ENCODE results near the gene COL18A1. TPM values are rescaled to one million over a fixed set of nuclear protein-coding genes. Genes with fewer than 3 reads are reported as not detected.

Gene COL18A1
- total RNA-seq, 1 donor from 2014 or later, result 174 TPM

- DNase-seq, result no peak
Observed at GRCh38 chr21:45480701-45481500, 75.9 kb downstream of the COL18A1 start.

- no peak for DNase-seq
Observed at GRCh38 chr21:45481566-45481965, 76.6 kb downstream of the COL18A1 start.

DNA sequence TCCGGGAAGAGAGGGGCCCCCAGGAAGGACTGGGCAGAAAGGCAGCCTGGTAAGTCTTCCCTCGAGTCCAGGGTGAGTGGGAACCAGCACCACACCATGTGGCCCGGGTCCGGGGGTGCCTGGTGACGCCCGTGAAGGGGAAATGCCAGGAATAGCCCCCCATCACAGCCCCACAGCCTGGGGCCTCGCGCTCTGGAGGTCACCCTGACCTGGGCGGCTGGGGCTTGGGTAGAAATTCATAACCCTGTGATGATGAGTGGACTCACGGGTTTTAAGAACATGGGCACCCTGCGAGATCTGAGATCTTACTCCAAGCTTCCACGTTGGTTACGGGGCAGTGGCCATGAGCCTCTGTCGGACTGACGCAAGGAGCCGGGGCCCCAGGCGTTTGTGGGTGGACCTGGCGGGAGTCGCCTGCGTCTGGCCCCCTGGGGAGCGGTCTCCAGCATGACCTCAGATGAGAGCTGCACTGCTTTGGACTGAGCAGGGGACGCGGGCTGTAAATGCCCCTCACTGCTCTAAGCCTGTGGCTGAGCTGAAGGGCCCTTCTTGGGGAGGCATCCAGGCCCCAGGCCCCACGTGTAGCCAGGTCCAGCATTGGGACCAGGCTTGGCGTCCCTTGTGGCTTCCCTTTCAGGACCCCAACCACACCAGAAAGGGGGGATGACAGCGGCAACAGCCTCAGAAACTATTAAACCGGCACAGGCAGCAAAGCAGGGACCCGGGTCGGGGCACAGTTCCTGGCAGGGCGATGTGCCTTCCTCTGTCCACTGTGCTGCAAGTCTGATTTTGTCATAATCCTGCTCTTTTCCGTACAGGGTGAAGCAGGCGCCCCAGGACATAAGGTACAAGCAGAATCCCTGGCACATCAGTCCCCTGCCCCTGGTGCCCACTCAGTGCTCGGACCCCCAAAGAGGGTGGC, 77.3 kb downstream of the COL18A1 start:
- no peak for DNase-seq

- no peak for DNase-seq
Observed at GRCh38 chr21:45482899-45483821, 78.2 kb downstream of the COL18A1 start.

- no peak for DNase-seq
Observed at GRCh38 chr21:45484318-45484717, 79.4 kb downstream of the COL18A1 start.

GRCh38 chr21:45485686-45486442, 80.9 kb downstream of the COL18A1 start:
- no peak for DNase-seq

DNA sequence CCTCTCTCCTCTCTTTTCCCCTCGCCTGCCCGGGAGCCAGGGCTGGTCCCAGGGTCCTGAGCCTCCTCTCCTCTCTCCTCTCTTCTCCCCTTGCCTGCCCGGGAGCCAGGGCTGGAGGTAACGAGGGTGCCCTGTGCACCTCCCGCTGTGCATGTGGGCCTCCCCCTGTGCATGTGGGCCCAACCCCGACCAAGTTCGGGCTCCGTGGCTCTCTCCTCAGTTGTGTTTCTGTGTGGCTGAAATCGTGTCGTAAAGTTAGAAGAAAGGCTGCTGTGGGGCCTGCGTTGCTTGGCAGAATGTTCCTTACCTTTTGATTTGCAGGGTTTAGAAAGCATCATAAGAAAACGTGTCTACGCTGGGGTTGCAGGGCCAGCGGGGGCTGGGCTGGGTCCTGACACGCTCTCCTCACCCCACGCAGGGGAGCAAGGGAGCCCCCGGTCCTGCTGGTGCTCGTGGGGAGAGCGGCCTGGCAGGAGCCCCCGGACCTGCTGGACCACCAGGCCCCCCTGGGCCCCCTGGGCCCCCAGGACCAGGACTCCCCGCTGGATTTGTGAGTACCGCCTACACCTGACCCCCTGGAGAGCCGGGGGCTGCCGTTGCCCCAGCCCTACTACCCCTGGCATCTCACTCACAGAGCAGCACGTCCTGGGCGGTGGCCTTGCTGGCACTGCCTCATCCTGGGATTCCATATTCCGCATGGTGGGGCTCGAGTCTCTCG, 81.6 kb downstream of the COL18A1 start:
- DNase-seq, result no peak

DNA sequence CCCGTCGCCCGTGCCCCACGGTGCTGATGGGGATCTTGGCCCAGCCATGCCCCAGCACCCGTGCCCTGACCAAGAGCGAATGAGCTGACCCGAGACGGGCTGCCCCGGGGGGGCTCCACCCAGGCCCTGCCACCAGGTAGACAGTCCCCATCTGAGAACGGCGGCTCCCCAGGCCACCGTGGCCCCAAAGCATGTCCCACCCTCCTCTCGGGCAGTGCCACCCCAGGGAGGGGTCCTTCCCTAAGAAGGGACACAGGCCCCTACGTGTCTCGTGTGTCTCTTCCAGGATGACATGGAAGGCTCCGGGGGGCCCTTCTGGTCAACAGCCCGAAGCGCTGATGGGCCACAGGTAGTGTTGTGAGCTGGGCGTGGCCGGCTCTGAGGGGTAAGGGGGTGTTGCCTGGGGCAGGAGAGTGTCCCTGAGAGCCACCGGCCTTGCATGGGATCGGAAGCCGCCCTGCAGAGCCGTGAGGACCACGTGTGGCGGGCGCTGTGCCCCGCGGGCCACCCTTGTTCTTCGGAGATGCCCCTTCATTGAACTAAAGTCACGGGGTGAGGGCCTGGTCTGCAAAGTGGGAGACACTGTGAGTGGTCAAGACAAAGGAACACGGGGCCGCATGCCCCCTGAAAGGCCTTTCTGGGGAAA, 82.3 kb downstream of the COL18A1 start:
- no peak for DNase-seq

GRCh38 chr21:45487891-45488600, 83.1 kb downstream of the COL18A1 start:
- DNase-seq, result no peak

DNA sequence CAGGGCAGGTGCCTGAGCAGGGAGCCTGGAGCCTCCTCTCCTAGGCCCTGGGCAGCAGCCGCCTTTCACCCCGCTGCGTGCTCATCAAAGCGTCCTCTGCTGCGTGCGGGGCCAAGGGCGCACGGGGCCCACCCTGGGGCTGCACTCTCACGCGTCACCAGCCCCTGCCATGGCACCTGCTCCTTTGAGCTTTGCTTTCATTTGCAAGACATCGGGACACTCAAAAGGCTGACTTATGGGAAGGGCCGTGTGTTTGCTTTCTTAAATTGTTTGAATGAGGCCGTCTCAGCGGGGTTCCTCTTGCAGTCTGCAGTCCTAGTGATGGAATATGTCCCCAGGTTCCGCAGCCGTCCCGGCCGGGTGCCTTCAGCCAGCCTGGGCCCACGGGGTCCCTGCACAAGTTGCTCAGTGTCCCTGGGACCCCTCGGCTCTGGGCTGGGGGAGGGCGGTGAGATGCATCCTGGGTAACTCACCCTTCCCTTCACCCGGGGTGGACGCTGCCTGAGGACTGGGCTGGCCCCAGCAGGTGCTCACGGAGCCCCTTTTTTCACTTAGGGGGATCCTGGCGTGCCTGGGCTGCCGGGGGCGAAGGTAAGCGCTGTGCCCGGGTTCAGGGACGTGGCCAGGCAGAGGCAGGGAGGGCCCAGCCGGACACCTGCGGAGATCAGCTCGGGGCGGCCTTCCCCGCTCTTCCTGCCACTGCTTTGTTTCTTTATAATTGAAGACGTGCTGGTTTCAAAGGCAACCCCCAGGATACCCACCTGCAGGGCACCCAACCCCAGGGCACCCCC, 84.2 kb downstream of the COL18A1 start:
- DNase-seq, result no peak

- DNase-seq, result no peak
Observed at GRCh38 chr21:45489722-45489982, 84.7 kb downstream of the COL18A1 start.

DNA sequence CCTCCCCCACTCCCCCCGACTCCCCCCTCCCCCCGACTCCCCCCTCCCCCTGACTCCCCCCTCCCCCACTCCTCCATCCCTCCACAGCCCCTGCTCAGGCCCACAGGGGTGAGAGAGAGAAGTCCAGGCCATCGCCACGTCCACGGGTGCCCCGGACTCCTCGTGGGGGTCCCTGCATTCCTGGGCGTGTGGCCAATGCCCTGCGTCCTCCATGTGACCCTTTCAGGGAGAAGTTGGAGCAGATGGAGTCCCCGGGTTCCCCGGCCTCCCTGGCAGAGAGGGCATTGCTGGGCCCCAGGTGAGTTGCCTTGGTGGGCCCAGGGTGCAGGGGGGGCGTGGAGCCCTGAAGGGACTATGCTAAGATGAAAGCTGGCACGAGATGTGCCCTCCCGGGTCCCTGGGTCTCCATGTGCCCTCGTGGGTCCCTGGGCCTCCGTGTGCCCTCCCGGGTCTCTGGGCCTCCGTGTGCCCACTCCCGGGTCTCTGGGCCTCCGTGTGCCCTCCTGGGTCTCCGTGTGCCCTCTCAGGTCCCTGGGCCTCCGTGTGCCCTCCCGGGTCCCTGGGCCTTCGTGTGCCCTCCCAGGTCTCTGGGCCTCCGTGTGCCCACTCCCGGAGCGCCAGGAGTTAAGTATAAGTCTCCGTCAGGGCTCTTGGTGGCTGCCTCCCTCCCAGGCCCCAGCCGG, 85.2 kb downstream of the COL18A1 start:
- no peak for DNase-seq

DNA sequence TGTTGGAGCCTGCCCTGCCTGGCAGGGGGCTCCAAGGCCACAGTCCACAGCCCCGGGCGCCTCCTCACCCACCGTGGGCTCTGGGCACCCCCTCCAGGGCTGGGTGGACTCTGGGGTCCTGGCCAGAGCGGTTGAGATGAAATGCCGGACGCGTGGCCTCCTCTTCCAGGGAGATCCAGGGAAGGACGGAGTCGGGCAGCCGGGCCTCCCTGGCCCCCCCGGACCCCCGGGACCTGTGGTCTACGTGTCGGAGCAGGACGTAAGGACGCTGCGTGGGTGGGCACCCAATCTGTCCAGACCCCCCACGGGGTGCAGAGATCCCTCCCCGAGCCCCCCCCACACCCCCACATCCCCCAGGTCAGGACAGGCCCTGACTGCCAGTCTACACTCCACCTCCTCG, 86.1 kb downstream of the COL18A1 start:
- DNase-seq, result no peak

DNA sequence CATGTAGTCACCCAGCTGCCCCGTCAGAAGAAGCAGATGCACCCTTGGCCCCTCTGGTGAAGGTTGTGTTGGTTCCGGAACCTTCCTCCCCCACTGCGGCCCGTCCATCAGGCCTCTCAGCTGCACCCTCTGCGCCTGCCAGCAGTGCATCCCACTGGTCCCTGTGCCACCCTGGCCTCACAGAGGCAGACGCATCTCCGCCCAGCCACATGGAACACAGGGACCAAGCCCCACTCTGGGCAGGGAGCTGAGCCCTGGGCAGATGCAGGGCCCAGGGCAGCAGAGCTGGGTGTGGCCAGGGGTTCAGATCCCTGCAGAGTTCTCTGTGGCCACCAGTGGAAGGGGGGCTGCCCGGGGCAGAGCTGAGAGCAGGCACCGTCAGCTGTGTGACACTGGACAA, 86.7 kb downstream of the COL18A1 start:
- no peak for DNase-seq

GRCh38 chr21:45492765-45493164, 87.8 kb downstream of the COL18A1 start:
- no peak for DNase-seq

DNA sequence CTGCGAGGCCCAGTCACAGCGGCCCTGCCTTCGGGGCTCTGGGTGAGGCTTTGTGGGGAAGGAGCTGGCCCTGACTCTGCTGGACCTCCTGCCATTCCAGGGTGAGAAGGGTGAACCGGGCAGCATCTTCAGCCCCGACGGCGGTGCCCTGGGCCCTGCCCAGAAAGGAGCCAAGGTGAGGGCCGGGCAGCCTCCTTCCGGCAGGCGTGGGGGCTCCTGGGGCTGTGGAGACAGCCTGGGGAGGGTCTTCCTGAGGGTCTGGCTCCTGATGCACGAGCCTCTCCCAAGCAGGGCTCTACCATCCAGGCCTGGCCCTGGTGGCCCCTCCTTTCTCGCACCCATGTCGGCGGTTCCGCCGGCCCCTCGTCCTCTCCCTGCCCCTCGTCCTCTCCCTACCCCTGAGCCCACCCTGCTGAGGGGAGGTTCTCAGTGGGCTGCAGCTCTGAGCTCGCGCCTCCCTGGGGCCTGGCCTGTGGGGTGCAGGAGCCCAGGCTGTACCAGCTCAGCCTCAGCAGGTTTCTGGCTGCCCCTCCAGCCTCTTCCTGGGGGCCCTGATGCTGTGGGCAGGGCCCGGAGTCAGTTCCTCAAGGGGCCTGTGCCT, 88.5 kb downstream of the COL18A1 start:
- no peak for DNase-seq

DNA sequence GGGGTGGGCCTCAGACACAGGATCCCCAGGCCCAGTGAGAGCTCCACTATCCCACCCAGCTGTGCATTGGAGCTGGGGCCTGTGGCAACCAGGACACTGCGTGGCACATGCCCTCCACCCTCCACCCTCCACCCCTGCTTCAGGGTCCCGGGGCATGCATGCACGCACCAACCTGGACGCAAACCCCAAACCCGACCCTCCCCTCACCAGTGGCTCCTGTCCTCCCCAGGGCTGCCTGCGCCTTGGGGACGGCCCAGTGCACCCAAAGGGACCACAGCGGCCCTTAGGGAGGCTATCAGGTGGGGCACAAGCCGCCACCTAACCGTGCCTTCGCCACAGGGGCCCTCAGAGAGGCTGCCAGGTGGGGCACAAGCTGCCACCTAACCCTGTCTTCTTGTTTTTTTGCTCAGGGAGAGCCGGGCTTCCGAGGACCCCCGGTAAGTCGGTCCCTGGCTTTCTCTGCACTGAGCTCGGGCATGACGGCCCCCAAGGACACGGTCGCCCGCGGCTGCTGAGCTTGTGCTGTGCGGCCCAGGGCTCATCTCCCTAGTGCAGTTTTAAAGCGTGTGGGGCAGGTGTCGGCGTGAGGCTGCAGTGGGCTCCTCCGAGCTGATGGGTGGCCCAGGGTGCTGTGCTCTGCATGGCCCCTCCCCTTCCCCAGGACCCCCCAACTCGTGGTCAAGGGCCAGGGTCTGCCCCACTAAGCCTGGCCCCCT, 89.3 kb downstream of the COL18A1 start:
- no peak for DNase-seq
